HepG2 (cell line): ENCODE measurements around the gene GATM. TPM values are rescaled to one million over a fixed set of nuclear protein-coding genes. Genes with fewer than 3 reads are reported as not detected.
A peak's percentile ranks its signal among the peaks of the same experiment; 100 is the strongest.

ENCODE experiments used
- NFYB ChIP-seq: sonication (generic); formaldehyde crosslinking; IDR thresholded peaks from 2 replicates; pipeline ENCODE4 v1.4.0; 2020; ENCODE audit warnings: missing genetic modification reagents
- NONO ChIP-seq, 2 experiments: fragments of 450-650 bp in 1 of 2; sonication (generic) in 1 of 2; formaldehyde crosslinking in 1 of 2; IDR thresholded peaks in 1 of 2; conservative IDR thresholded peaks in 1 of 2; 2 replicates each; pipeline versions ENCODE4 v1.6.1 to v1.8.0; 2017 to 2022; ENCODE audit warnings: mild to moderate bottlenecking in 1 of 2, missing genetic modification reagents in 1 of 2, moderate library complexity in 1 of 2
- NPAS2 ChIP-seq: sonication (generic); formaldehyde crosslinking; IDR thresholded peaks from 2 replicates; pipeline ENCODE4 v1.8.0; 2022; ENCODE audit warnings: mild to moderate bottlenecking, missing genetic modification reagents, borderline replicate concordance
- PPARG ChIP-seq: conservative IDR thresholded peaks from 2 replicates; pipeline ENCODE4 v1.6.1; 2016; ENCODE audit warnings: missing biosample characterization, missing genetic modification reagents
- RXRB ChIP-seq: IDR thresholded peaks from 2 replicates; pipeline ENCODE4 v1.6.1; 2016; ENCODE audit warnings: borderline replicate concordance, missing genetic modification reagents, missing compliant biosample characterization
- SOX13 ChIP-seq, 3 experiments: fragments of 450-650 bp in 1 of 3; sonication (generic) in 1 of 3; formaldehyde crosslinking in 1 of 3; IDR thresholded peaks in 2 of 3; conservative IDR thresholded peaks in 1 of 3; 2 replicates each; pipeline versions ENCODE4 v1.5.0 to v1.6.1; 2016 to 2020; ENCODE audit warnings: antibody characterized with exemption in 1 of 3, mild to moderate bottlenecking in 1 of 3, missing compliant biosample characterization in 1 of 3, missing genetic modification reagents in 1 of 3, moderate library complexity in 1 of 3
- SRSF9 ChIP-seq: fragments of 200-400 bp; formaldehyde crosslinking; IDR thresholded peaks from 2 replicates; pipeline ENCODE4 v1.6.1; 2018; ENCODE audit warnings: borderline replicate concordance, mild to moderate bottlenecking, low read depth, low read length; ENCODE audit not compliant: insufficient read depth, poor library complexity, severe bottlenecking
- SRY ChIP-seq: sonication (generic); formaldehyde crosslinking; IDR thresholded peaks from 2 replicates; pipeline ENCODE4 v1.8.0; 2022; ENCODE audit warnings: mild to moderate bottlenecking, missing genetic modification reagents
- ZNF33A ChIP-seq: sonication (generic); formaldehyde crosslinking; IDR thresholded peaks from 2 replicates; pipeline ENCODE4 v1.5.1; 2020; ENCODE audit warnings: missing genetic modification reagents, mild to moderate bottlenecking, moderate library complexity, borderline replicate concordance
- ZNF350 ChIP-seq: sonication (generic); formaldehyde crosslinking; IDR thresholded peaks from 2 replicates; pipeline ENCODE4 v1.4.0; 2020; ENCODE audit warnings: mild to moderate bottlenecking, low read depth, missing genetic modification reagents, borderline replicate concordance
- ZNF563 ChIP-seq: sonication (generic); formaldehyde crosslinking; IDR thresholded peaks from 2 replicates; pipeline ENCODE4 v1.8.0; 2022; ENCODE audit warnings: mild to moderate bottlenecking, moderate library complexity, missing genetic modification reagents
- ZNF567 ChIP-seq: sonication (generic); formaldehyde crosslinking; IDR thresholded peaks from 2 replicates; pipeline ENCODE4 v1.8.1; 2023; ENCODE audit warnings: mild to moderate bottlenecking, missing genetic modification reagents, borderline replicate concordance
- polyA plus RNA-seq, 8 experiments: library from polyadenylated mRNA; depleted of rRNA in 3 of 8; stranded (reverse) in 7 of 8; unstranded in 1 of 8; fragments of >200 nt; fragmentation: Illumina TruSeq in 4 of 8; extraction: Trizol in 4 of 8; gene quantifications; 2 replicates each; pipeline versions ENCODE4 v1.2.1 to v1.2.3, GENCODE V29; 2011 to 2016; ENCODE audit warnings: low read depth in 4 of 8, missing spikeins in 1 of 8, mixed read lengths in 1 of 8; ENCODE audit not compliant: insufficient read depth in 1 of 8
- total RNA-seq, 5 experiments: library from RNA; depleted of rRNA; stranded (reverse); fragments of >200 nt; fragmentation: Illumina TruSeq; extraction: Trizol; gene quantifications; 2 replicates each; pipeline ENCODE4 v1.2.3, GENCODE V29; 2016; ENCODE audit warnings: low read depth in 1 of 5
- TF ChIP-seq, protein P1 (sequence below): sonication (generic); formaldehyde crosslinking; IDR thresholded peaks from 2 replicates; pipeline ENCODE4 v1.8.0; 2022; ENCODE audit warnings: mild to moderate bottlenecking, missing genetic modification reagents, moderate library complexity
- TF ChIP-seq, protein P2 (sequence below): sonication (generic); IDR thresholded peaks from 2 replicates; pipeline ENCODE4 v1.6.1; 2016; ENCODE audit warnings: low read depth, borderline replicate concordance
- TF ChIP-seq, protein P3 (sequence below): sonication (generic); formaldehyde crosslinking; IDR thresholded peaks from 2 replicates; pipeline ENCODE4 v1.4.0; 2020; ENCODE audit warnings: missing genetic modification reagents
- TF ChIP-seq, protein P4 (sequence below): sonication (generic); formaldehyde crosslinking; IDR thresholded peaks from 2 replicates; pipeline ENCODE4 v1.9.0; 2021; ENCODE audit warnings: missing genetic modification reagents, borderline replicate concordance
- TF ChIP-seq, protein P5 (sequence below): sonication (generic); formaldehyde crosslinking; conservative IDR thresholded peaks from 2 replicates; pipeline ENCODE4 v1.4.0; 2020; ENCODE audit warnings: missing genetic modification reagents

The GATM gene
- total and polyA plus RNA-seq, 2 of the 13 experiments (the other 11 are each of a cell fraction or from before 2014, with no cell fraction given), result 2.1 to 16.8 TPM

DNA sequence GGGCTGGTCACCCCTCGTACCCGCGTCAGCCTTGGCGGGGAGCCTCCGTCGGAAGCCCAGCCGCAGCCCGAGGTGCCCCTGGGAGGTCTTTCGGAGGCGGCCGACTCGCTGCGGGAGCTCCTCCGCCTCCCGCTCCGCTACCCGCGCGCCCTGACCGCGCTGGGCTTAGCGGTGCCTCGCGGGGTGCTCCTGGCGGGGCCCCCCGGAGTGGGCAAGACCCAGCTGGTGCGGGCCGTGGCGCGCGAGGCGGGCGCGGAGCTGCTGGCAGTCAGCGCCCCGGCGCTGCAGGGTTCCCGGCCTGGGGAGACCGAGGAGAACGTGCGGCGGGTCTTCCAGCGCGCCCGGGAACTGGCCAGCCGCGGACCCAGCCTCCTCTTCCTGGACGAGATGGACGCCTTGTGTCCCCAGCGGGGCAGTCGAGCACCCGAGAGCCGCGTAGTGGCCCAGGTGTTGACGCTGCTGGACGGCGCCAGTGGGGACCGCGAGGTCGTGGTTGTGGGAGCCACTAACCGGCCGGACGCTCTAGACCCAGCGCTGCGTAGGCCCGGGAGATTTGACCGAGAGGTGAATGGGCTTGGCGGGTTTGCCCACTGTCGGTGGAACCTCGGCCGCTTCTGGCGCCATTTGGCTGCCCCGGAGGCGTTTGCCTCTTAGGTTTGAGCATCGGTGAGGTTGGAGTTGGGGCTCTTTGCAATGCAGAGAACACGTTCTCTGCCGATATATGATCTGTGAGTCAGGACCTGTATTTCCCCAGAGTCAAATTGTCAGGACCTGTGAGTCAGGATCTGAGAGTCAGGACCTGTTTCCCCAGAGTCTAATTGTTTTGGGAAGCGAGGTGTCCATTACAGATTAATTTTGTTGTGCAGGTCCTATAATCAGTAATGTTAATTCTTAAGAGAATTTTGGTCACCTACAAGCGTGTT lies 24.9 kb upstream of the GATM start (continued):
- TF ChIP-seq, protein P1, sequence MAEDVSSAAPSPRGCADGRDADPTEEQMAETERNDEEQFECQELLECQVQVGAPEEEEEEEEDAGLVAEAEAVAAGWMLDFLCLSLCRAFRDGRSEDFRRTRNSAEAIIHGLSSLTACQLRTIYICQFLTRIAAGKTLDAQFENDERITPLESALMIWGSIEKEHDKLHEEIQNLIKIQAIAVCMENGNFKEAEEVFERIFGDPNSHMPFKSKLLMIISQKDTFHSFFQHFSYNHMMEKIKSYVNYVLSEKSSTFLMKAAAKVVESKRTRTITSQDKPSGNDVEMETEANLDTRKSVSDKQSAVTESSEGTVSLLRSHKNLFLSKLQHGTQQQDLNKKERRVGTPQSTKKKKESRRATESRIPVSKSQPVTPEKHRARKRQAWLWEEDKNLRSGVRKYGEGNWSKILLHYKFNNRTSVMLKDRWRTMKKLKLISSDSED (CRISPR knock-in tag), result no peak
- TF ChIP-seq ZNF567 (CRISPR knock-in tag) (no peak), SOX13 (IDR thresholded peaks at IDR 0.05) (no peak), SOX13 (CRISPR knock-in tag; conservative IDR thresholded peaks at IDR 0.05 in 1 of 2, IDR thresholded peaks at IDR 0.05 in 1 of 2) (no peak), RXRB (CRISPR knock-in tag) (no peak), NONO (IDR thresholded peaks at IDR 0.05) (no peak), NONO (CRISPR knock-in tag; conservative IDR thresholded peaks at IDR 0.05) (no peak; the same call in 1 of the 2 replicates), ZNF33A (CRISPR knock-in tag) (no peak), PPARG (CRISPR knock-in tag) (no peak), SRSF9 (no peak), SRY (CRISPR knock-in tag) (no peak), ZNF563 (CRISPR knock-in tag) (no peak; the same call in 1 of the 2 replicates), NFYB (CRISPR knock-in tag) (no peak), NPAS2 (CRISPR knock-in tag) (no peak), ZNF350 (no peak)
- TF ChIP-seq, protein P2, sequence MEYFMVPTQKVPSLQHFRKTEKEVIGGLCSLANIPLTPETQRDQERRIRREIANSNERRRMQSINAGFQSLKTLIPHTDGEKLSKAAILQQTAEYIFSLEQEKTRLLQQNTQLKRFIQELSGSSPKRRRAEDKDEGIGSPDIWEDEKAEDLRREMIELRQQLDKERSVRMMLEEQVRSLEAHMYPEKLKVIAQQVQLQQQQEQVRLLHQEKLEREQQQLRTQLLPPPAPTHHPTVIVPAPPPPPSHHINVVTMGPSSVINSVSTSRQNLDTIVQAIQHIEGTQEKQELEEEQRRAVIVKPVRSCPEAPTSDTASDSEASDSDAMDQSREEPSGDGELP, result 0 out of 2 replicates have a peak, but pooled peaks have one; percentile 7
- TF ChIP-seq, protein P3, sequence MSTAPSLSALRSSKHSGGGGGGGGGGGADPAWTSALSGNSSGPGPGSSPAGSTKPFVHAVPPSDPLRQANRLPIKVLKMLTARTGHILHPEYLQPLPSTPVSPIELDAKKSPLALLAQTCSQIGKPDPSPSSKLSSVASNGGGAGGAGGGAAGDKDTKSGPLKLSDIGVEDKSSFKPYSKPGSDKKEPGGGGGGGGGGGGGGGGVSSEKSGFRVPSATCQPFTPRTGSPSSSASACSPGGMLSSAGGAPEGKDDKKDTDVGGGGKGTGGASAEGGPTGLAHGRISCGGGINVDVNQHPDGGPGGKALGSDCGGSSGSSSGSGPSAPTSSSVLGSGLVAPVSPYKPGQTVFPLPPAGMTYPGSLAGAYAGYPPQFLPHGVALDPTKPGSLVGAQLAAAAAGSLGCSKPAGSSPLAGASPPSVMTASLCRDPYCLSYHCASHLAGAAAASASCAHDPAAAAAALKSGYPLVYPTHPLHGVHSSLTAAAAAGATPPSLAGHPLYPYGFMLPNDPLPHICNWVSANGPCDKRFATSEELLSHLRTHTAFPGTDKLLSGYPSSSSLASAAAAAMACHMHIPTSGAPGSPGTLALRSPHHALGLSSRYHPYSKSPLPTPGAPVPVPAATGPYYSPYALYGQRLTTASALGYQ (CRISPR knock-in tag), result no peak
- TF ChIP-seq, protein P4, sequence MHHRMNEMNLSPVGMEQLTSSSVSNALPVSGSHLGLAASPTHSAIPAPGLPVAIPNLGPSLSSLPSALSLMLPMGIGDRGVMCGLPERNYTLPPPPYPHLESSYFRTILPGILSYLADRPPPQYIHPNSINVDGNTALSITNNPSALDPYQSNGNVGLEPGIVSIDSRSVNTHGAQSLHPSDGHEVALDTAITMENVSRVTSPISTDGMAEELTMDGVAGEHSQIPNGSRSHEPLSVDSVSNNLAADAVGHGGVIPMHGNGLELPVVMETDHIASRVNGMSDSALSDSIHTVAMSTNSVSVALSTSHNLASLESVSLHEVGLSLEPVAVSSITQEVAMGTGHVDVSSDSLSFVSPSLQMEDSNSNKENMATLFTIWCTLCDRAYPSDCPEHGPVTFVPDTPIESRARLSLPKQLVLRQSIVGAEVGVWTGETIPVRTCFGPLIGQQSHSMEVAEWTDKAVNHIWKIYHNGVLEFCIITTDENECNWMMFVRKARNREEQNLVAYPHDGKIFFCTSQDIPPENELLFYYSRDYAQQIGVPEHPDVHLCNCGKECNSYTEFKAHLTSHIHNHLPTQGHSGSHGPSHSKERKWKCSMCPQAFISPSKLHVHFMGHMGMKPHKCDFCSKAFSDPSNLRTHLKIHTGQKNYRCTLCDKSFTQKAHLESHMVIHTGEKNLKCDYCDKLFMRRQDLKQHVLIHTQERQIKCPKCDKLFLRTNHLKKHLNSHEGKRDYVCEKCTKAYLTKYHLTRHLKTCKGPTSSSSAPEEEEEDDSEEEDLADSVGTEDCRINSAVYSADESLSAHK (CRISPR knock-in tag), result no peak
- TF ChIP-seq, protein P5, sequence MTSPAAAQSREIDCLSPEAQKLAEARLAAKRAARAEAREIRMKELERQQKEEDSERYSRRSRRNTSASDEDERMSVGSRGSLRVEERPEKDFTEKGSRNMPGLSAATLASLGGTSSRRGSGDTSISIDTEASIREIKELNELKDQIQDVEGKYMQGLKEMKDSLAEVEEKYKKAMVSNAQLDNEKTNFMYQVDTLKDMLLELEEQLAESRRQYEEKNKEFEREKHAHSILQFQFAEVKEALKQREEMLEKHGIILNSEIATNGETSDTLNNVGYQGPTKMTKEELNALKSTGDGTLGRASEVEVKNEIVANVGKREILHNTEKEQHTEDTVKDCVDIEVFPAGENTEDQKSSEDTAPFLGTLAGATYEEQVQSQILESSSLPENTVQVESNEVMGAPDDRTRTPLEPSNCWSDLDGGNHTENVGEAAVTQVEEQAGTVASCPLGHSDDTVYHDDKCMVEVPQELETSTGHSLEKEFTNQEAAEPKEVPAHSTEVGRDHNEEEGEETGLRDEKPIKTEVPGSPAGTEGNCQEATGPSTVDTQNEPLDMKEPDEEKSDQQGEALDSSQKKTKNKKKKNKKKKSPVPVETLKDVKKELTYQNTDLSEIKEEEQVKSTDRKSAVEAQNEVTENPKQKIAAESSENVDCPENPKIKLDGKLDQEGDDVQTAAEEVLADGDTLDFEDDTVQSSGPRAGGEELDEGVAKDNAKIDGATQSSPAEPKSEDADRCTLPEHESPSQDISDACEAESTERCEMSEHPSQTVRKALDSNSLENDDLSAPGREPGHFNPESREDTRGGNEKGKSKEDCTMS, result no peak
